Measurements from ENCODE around the gene DAB2IP.
"Not testable (repeated sequence)": the region's sequence is repeated elsewhere in the genome, so short reads cannot be mapped to it uniquely, and the experiment has no call there.

The DAB2IP gene

GRCh38 chr9:121794334-121794733 is 142.9 kb downstream of the DAB2IP start:
- not testable (repeated sequence) for DNase-seq (ENCODE audit: low read depth)

- DNase-seq (ENCODE audit: low read depth) = no peak
Observed at GRCh38 chr9:121797081-121797480, 145.6 kb downstream of the DAB2IP start.

- no peak for DNase-seq (ENCODE audit: low read depth)
Observed at GRCh38 chr9:121798941-121799340, 147.5 kb downstream of the DAB2IP start.

GRCh38 chr9:121800376-121800775 is 148.9 kb downstream of the DAB2IP start:
- DNase-seq (ENCODE audit: low read depth) = no peak

- no peak for DNase-seq (ENCODE audit: low read depth)
Observed at GRCh38 chr9:121801579-121801978, 150.1 kb downstream of the DAB2IP start.

GRCh38 chr9:121802753-121803152 is 151.3 kb downstream of the DAB2IP start:
- DNase-seq (ENCODE audit: low read depth) = no peak

- no peak for DNase-seq (ENCODE audit: low read depth)
Observed at GRCh38 chr9:121807069-121807822, 155.8 kb downstream of the DAB2IP start.

- no peak for DNase-seq (ENCODE audit: low read depth)
Observed at GRCh38 chr9:121807823-121808278, 156.4 kb downstream of the DAB2IP start.

- no peak for DNase-seq (ENCODE audit: low read depth)
Observed at GRCh38 chr9:121808781-121809180, 157.3 kb downstream of the DAB2IP start.

GRCh38 chr9:121809356-121810050 is 158.1 kb downstream of the DAB2IP start:
- no peak for DNase-seq (ENCODE audit: low read depth)

- DNase-seq (ENCODE audit: low read depth) = no peak
Observed at GRCh38 chr9:121810489-121810888, 159.1 kb downstream of the DAB2IP start.

GRCh38 chr9:121811140-121811539 is 159.7 kb downstream of the DAB2IP start:
- DNase-seq (ENCODE audit: low read depth) = no peak

GRCh38 chr9:121811751-121812150 is 160.3 kb downstream of the DAB2IP start:
- DNase-seq (ENCODE audit: low read depth) = no peak

- no peak for DNase-seq (ENCODE audit: low read depth)
Observed at GRCh38 chr9:121812159-121812735, 160.8 kb downstream of the DAB2IP start.

GRCh38 chr9:121813519-121814210 is 162.2 kb downstream of the DAB2IP start:
- no peak for DNase-seq (ENCODE audit: low read depth)

GRCh38 chr9:121814594-121814993 is 163.2 kb downstream of the DAB2IP start:
- DNase-seq (ENCODE audit: low read depth) = no peak

GRCh38 chr9:121815084-121815483 is 163.7 kb downstream of the DAB2IP start:
- no peak for DNase-seq (ENCODE audit: low read depth)

GRCh38 chr9:121815546-121816448 is 164.4 kb downstream of the DAB2IP start:
- DNase-seq (ENCODE audit: low read depth) = no peak

- DNase-seq (ENCODE audit: low read depth) = no peak
Observed at GRCh38 chr9:121816449-121816817, 165.0 kb downstream of the DAB2IP start.

- no peak for DNase-seq (ENCODE audit: low read depth)
Observed at GRCh38 chr9:121816845-121817450, 165.5 kb downstream of the DAB2IP start.

GRCh38 chr9:121817476-121817875 is 166.0 kb downstream of the DAB2IP start:
- no peak for DNase-seq (ENCODE audit: low read depth)

All from HS-27A (cell line).